Measurements from ENCODE around the gene CLDN20.
"Not testable (repeated sequence)": the region's sequence is repeated elsewhere in the genome, so short reads cannot be mapped to it uniquely, and the experiment has no call there.

Gene CLDN20, protein sequence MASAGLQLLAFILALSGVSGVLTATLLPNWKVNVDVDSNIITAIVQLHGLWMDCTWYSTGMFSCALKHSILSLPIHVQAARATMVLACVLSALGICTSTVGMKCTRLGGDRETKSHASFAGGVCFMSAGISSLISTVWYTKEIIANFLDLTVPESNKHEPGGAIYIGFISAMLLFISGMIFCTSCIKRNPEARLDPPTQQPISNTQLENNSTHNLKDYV

DNA sequence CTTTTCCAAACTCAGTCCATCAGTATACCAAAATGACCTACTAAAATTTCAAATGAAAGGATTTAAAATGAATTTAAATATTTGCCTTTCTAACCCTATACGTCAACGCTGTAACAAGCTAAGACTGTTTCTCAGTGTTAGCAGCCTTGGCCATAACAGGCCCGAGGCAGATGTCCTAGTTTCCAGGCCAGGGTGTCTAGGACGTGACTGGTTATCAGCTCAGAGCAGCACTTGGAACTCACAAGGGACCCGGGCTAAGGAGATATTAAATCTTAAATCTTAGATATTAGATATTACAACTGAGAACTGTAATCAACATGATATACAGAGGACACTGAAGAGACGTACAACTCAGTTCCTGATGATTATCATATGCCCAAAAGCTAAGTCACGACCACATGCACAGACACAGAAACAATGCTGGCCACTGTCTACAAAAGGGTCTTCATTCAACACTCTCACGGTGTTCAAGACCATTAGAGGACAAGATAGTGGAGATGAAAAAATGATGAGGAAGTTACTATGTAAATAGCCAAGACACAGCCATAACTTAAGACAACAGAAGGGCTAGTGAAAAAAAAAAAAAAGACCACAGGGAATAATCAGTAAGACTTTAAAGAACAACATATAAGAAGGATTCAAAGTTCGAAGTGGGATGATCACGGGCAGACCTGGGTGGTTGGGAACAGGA lies at the start of gene CLDN20:
CLDN20 (plus strand) TSS at position 641 of the 691 bp plus-strand sequence. CDS start 11,707 bp downstream, outside the sequence.
- TF ChIP-seq, protein P1, sequence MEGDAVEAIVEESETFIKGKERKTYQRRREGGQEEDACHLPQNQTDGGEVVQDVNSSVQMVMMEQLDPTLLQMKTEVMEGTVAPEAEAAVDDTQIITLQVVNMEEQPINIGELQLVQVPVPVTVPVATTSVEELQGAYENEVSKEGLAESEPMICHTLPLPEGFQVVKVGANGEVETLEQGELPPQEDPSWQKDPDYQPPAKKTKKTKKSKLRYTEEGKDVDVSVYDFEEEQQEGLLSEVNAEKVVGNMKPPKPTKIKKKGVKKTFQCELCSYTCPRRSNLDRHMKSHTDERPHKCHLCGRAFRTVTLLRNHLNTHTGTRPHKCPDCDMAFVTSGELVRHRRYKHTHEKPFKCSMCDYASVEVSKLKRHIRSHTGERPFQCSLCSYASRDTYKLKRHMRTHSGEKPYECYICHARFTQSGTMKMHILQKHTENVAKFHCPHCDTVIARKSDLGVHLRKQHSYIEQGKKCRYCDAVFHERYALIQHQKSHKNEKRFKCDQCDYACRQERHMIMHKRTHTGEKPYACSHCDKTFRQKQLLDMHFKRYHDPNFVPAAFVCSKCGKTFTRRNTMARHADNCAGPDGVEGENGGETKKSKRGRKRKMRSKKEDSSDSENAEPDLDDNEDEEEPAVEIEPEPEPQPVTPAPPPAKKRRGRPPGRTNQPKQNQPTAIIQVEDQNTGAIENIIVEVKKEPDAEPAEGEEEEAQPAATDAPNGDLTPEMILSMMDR (IDR thresholded peaks at IDR 0.05; ENCODE audit: low read depth, low read length): no peak

DNA sequence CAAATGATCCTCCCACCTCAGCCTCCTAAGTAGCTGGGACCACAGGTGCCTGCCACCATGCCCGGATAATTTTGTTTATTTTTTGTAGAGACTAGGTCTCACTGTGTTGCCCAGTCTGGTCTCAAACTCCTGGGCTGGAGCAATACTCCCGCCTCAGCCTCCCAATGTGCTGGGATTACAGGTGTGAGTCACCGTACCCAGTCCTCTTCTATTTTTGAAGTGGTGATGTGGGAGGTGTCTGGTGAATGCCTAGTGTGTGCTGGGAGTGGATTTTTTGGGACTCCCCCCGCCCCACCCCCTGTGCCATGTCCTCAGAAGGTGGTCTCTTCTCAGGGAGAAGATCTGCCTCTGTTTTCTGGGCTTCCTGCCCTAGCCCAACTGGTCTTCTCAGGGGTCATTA lies 47.9 kb upstream of the CLDN20 start:
- TF ChIP-seq, protein P1 (IDR thresholded peaks at IDR 0.05; ENCODE audit: low read depth, low read length): no peak
- H3K4me3 ChIP-seq (ENCODE audit: low read depth, low read length): no peak overlapping the region

More for the DNA sequence above, at the start of gene CLDN20:
- no peak within 1 kb of the TSS for H3K4me3 ChIP-seq (ENCODE audit: low read depth, low read length)

DNA sequence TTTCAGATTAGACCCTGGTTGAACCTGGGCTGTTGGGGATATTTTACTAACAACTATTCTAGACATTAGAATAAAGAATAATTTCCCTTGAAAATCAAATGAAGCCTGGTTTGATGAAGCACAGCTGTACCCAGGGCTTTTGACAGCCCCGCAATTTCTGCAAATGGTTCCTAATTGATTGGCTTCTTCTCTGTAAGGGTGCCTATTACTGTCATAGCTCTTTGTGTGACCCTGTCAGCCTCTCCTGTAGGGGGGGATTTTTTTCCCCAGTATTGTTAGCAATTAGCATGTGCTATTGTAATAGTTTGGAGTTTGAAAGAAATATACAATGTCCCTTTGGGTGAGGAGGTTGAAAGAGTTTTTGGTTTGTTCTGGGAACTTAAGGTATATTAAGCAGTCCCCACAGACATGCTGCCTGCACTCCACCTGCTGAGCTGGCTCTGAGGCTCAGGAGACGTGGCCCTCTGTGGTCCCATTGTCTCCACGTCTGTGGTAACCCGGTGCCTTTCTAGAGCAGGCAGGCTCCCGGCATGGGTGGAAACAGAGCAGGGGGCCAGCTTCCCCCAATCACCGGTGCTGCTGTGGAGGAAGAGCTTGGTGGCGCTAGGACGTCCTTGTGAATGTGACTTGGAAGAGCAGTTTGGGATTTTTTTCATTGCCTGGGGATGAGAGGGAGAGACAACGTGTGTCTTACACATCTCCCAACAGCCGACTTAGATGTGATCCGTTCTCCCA lies 47.3 kb upstream of the CLDN20 start:
- TF ChIP-seq, protein P1 (IDR thresholded peaks at IDR 0.05; ENCODE audit: low read depth, low read length): no peak
- no peak overlapping the region for H3K4me3 ChIP-seq (ENCODE audit: low read depth, low read length)

DNA sequence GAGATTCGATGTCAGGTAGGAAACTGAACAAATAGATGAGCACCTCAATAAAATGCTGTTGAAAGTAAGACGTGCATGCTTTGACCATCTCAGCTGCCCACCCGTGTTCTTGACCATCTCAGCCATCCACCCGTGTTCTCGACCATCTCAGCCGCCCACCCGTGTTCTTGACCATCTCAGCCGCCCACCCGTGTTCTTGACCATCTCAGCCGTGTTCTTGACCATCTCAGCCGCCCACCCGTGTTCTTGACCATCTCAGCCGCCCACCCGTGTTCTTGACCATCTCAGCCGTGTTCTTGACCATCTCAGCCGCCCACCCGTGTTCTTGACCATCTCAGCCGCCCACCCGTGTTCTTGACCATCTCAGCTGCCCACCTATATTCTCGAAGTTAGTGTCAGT lies 45.1 kb upstream of the CLDN20 start:
- not testable (repeated sequence) for H3K4me3 ChIP-seq (ENCODE audit: low read depth, low read length)

DNA sequence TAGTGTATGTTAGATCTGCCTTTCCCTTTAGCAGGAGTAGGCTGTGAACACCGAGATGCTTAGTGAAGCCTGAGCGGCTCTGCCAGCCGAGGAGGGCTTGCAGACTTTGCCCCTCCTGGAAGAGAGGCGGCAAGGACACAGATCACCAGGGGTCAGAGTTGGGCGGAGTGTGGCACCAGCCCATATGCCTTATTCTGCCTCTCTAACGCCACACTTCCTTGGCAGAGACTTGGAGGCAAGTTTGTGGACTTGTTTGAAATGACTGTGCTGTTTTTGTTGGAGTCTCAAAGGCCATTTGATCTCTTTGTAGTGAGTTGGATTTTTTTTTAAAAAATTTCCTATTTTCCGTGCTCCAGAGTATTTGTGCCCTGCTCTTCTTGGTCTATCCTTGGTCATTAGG lies 44.5 kb upstream of the CLDN20 start:
- no peak overlapping the region for H3K4me3 ChIP-seq (ENCODE audit: low read depth, low read length)
- TF ChIP-seq, protein P1 (IDR thresholded peaks at IDR 0.05; ENCODE audit: low read depth, low read length): no peak

DNA sequence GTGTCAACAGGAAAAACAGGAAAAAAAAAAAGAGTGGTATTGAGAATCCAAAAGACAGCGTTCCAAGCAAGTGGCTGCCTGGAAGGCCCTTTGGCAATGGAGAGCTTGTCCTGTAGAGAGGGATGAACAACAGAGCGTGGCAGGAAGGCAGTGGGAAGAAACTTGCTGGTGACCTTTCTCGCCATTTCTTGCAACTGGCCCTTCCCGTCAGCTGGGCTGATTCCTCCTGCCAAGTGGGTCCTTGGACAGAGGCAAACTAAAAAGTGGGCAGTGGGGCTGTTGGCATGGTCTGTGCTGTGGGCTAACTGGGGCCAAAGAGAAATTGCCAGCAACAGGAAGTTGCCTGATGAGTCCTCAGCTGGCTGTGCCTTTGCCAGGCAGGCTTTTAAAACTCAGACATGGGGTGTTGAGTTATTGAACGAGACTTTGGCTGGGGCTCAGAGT lies 43.9 kb upstream of the CLDN20 start:
- H3K4me3 ChIP-seq (ENCODE audit: low read depth, low read length): no peak overlapping the region
- TF ChIP-seq, protein P1 (IDR thresholded peaks at IDR 0.05; ENCODE audit: low read depth, low read length): no peak

DNA sequence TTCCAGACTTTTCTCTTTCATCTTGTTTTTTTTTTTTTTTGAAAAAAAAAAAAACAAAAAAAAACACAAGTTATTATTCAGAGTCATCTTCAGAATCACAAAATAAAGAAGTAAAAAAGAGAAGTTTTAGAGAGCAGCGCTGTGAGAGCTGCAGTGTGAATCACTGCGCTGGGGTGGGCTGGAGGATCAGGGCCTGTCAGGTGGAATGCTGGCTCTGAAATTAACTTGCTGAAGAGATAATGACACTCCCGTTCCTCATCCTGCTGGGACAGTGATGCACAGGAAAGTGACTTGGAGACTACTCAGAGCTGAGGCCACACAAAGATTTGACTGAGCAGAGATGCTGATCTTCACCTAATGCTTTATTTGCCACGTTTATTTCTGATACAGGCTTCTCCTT lies 42.7 kb upstream of the CLDN20 start:
- H3K4me3 ChIP-seq (ENCODE audit: low read depth, low read length): no peak overlapping the region
- TF ChIP-seq, protein P1 (IDR thresholded peaks at IDR 0.05; ENCODE audit: low read depth, low read length): no peak

Data from WI38 (cell line).